Stimulated activated CD4-positive, alpha-beta T cell treated with anti-CD3 and anti-CD28 coated beads, Interleukin-15, amount 100 ng/mL, for 24 hours (primary cell): ENCODE results near the gene ATRNL1.

ENCODE experiments used
- DNase-seq: peaks from one replicate; pipeline ENCODE4 v3.0.0-alpha.2; 2020

Gene ATRNL1

DNA sequence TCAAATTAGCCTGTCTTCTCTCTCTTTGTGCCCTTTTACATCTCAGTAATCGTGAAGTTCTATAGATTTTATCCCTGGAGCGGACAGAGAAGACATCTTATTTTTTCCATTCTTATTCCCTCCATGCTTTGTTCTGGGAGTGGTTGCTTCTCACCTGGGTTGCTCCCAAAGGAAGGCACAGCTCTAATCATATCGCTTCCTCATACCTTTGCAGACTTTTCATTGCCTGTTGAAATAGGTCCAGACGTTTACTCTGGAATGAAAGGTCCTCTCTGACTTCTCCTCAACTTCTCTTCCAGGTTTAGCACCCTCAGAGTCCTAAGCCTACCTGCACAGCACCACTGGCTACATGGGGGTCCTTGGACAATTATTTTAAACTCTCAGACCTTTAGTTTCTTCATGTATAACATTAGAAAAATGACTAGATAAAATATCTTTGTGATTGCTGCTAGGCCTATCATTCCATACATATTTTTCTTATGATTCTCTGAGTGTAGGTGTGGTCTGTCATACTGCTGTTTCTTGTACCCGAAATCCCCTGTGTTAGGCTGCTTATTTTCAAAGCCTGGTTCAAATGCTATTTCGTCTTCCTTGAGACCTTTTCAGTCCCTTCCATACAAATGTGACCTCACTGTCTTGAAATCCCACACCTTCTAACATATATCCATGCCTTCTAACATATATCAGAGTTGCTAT, 761.7 kb downstream of the ATRNL1 start:
- DNase-seq: no peak

GRCh38 chr10:115856580-115856979, 763.4 kb downstream of the ATRNL1 start:
- no peak for DNase-seq

- no peak for DNase-seq
These were observed 764.7 kb downstream of the ATRNL1 start for GRCh38 chr10:115857856-115858255.

DNA sequence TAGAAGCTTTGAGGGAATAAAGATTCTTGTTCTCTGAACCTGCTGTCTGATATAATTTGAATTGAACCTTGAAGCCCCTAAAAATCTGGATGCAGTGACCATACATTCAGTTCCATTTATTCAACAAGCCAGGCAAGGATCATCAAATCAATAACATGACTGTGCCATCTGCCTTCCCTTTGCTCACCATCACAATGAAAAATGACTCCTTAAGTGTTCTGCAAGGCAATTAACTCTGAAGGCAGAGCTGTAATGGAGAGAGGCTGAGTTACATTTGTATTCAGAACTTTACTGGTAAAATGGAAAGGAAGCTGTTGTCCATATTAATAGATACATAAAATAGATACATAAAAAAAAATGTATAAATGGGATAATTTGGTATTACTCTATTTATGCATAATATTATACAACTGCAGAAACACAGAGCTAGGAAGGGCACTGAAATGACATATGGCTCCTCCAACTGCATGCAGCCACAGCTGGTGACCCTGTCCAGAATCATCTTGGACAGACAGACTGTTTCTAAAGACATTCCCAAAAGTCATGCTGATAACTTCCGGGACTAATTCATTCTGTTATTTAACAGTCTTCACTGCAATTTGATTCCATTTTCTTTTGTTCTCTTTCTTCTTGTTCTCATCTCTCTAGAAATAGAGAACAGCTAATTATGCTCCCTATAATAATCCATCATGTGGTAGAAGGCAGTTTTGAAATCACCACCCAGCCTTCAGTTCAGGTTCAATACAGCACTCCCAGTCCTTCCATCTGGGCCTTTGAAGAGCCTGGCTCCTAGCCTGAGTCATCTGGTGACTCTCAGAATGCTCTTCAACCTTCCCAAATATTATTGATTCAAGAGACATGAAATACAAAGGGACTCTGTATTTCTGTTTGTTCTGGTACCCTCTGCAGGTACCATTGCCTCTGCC, 767.3 kb downstream of the ATRNL1 start:
- DNase-seq: no peak

GRCh38 chr10:115861455-115861854, 768.3 kb downstream of the ATRNL1 start:
- no peak for DNase-seq

DNA sequence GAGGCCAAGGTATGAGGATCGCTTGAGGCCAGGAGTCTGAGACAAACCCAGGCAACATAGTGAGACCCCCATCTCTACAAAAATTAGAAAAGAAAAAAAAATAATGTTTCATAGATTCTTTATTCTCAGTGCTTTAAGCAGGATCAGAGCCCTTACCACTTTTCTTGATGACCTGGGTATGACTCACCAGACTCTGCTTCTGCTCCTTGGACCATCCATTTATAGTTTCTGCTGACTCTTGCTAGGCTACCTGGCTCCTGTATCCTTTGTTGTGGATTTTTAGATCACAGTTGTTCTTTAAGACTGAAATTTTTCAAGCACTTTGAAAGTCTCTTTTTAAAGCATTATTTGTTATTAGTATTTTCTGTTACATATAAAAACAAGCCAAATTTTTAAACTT, 768.7 kb downstream of the ATRNL1 start:
- no peak for DNase-seq

DNA sequence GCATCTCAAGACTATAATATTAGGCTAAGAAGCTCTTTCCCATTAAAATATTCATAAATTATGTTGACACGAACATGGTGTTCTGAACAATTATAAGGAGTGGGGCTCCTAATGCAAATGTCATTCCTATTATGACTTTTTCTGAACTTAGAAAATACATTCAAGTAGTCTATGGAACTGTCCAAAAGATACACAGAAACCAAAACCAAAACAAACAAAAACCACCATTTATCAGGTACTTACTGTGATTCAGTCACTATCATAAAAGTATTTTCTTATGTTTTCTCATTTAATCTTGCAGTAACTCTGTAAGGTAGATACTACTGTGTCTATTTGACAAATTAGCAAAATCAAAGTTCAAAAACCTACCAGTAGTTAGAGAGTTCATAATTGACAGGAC, 773.0 kb downstream of the ATRNL1 start:
- no peak for DNase-seq

- no peak for DNase-seq
These were observed 773.5 kb downstream of the ATRNL1 start for GRCh38 chr10:115866691-115867090.

GRCh38 chr10:115867305-115867704, 774.1 kb downstream of the ATRNL1 start:
- no peak for DNase-seq

DNA sequence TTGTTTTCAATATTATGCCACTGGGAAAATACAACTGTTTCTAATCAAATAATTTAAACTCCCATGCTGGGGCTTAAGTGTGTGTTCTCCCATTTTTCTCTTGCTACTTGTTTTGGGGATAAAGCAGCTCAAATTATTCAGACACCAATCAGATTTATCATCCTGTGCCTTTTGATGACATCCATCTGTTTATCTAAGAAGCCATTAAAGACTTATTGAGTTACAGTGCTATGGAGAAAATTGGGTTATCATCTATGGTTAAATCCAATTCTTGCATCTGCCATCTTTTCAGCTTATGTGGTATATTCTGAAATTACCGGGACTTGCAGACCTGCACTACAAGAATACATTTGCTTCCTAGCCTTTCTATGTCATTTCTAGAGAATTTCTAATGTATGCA, 778.7 kb downstream of the ATRNL1 start:
- no peak for DNase-seq

- DNase-seq: no peak
These were observed 782.0 kb downstream of the ATRNL1 start for GRCh38 chr10:115875172-115875571.

GRCh38 chr10:115879372-115880089, 786.4 kb downstream of the ATRNL1 start:
- no peak for DNase-seq

GRCh38 chr10:115882021-115882420, 788.9 kb downstream of the ATRNL1 start:
- no peak for DNase-seq

GRCh38 chr10:115883372-115883771, 790.2 kb downstream of the ATRNL1 start:
- DNase-seq: no peak

DNA sequence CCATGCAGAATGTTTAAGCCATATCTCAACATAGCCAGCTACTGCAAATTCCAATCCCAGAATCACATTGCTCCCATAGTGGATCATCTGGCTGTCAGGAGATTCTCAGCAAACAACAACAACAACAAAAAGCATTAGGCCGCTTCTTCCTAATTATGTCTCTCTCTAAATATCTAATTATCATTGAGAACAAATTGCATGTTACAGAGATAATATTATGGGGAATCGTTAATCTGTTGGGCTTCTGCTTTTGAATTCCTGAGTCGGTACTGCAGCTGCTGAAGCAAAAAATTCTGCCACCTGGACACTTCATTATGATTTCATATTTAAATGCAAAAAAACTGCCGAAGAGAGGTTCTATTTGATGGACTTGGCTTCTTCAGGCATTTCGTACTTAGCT, 791.2 kb downstream of the ATRNL1 start:
- DNase-seq: no peak

DNA sequence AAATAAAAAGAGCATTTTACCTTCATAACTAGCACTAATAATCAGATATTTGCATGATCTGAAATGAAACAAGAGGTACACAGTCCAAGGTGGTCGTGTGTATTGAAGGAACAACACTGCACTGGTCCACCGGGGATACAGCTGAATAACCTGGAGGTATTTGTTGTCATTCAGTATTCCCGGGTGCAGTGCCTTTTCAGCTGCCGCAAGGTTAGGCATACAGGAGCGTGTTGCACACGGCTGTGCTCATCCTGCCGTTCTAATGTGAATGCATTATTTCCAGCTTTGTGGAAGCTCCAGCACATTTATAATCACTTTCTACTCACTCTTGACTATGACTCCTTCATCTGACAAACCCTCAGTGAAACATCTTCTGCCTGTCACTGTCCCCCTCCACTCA, 802.0 kb downstream of the ATRNL1 start:
- DNase-seq: no peak

DNA sequence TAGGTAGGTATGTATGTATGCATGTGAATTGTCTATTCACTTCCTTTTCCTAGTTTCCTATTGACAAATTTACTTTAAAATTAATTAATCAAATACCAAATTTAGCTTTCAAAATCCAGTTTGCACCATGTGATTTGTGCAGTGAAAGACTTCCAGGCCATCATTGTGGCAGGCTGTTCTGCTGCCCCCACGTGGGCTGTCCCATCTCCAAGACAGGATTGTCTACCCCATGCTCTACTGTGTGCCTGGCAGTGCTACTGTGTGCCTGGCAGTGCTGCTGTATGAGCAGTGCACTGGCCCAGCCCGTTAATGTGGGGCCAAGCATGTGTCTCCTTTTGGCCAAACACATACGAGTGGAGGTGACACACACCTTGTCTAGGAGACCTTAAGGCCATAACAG, 805.1 kb downstream of the ATRNL1 start:
- no peak for DNase-seq

- DNase-seq: no peak
These were observed 809.4 kb downstream of the ATRNL1 start for GRCh38 chr10:115902596-115902995.

GRCh38 chr10:115903207-115903606, 810.0 kb downstream of the ATRNL1 start:
- no peak for DNase-seq

- DNase-seq: no peak
These were observed 810.7 kb downstream of the ATRNL1 start for GRCh38 chr10:115903845-115904244.

- no peak for DNase-seq
These were observed 815.9 kb downstream of the ATRNL1 start for GRCh38 chr10:115909037-115909436.

- DNase-seq: no peak
These were observed 817.0 kb downstream of the ATRNL1 start for GRCh38 chr10:115909962-115910731.

GRCh38 chr10:115914475-115914874, 821.3 kb downstream of the ATRNL1 start:
- DNase-seq: no peak
